Left ventricle myocardium superior (tissue), 1 donor: Measurements from ENCODE around the gene FBXL16. TPM values are rescaled to one million over a fixed set of nuclear protein-coding genes. Genes with fewer than 3 reads are reported as not detected.
"Not testable (repeated sequence)": the region's sequence is repeated elsewhere in the genome, so short reads cannot be mapped to it uniquely, and the experiment has no call there.

Source experiments
- ATAC-seq: fragments of 200-7000 bp; cut with Tn5 transposase; one replicate; pipeline ENCODE4 v1.9.1; 2020; ENCODE audit warnings: mild to moderate bottlenecking, moderate library complexity
- DNase-seq: peaks from one replicate; pipeline ENCODE4 v3.0.0-alpha.2; 2020
- intact Hi-C: fragments of 100-400 bp; cut with micrococcal nuclease; formaldehyde crosslinking; loops from one replicate; pipeline ENCODE4 v1.11.0; 2022
- total RNA-seq: library from RNA; stranded (reverse); fragmentation: NEBNext Ultra II Directional; extraction: Animal tissue kit (Norgen Biotek cat#: 25700); gene quantifications from one replicate; pipeline ENCODE4 v1.2.1, GENCODE V29; 2021
- donor health status: DM: no; HTN: yes; CAD: no; lungs with severe emphysema.

The FBXL16 gene
- total RNA-seq, 1 donor from 2014 or later, result 0.99 TPM

DNA sequence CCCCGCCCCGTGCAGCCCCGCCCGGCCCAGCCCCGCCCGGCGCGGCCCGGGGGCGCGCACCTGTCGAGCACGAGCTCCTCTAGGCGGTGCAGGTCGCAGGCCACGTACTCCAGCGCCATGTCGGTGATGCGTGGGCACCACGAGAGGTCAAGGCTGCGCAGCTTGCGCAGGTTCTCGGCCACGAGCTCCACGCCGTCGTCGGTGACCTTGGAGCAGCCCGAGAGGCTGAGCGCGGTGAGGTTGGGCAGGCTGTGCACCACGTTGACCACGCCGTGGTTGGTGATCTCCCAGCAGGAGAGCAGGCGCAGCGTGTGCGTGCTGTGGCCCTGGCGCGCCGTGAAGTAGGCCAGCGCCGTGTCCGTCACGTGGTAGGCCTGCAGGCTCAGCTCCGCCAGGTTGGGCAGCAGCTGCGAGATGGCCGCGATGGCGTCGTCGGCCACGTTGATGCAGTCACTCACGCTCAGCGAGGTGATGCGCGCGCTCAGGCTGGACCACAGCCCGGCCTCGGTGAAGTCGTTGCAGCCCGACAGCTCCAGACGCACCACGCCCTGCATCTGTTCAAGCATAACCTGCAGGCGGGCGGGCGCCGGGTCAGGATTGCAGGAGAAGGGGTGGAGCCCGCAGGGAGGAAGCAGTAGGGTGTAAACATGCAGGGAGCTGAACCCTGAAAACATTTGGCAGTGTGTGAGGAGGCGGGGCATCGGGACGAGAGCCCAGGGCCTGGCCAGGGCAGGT, 10.1 kb downstream of the FBXL16 start:
- ATAC-seq (no peak), DNase-seq (no peak)
- intact Hi-C loops, result no loop called here

DNA sequence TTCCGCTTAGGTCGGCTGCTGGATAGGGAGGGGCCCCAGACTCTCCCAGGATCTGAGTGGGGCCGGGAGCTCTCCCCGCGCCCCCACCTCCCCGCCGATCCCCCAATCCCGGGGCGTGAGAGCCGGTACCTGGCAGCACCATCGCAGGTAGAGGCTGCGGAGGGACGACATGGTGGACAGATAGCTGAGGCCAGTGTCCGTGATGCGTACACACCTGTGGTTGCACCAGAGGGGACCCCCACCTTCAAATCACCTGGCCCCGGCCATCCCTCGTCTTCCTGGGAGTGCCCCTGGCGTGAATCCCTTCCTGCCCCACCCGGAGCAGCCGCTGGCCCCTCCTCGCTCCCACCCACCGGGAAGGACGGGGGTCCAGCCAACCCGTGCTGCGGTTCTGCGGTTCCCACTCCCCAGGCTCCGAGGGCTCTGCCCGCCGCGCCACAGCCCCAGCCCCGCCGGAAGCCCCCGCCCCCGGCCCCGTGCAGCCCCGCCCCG, 10.7 kb downstream of the FBXL16 start:
- ATAC-seq (no peak), DNase-seq (no peak)
- intact Hi-C loops, result no loop called here

DNA sequence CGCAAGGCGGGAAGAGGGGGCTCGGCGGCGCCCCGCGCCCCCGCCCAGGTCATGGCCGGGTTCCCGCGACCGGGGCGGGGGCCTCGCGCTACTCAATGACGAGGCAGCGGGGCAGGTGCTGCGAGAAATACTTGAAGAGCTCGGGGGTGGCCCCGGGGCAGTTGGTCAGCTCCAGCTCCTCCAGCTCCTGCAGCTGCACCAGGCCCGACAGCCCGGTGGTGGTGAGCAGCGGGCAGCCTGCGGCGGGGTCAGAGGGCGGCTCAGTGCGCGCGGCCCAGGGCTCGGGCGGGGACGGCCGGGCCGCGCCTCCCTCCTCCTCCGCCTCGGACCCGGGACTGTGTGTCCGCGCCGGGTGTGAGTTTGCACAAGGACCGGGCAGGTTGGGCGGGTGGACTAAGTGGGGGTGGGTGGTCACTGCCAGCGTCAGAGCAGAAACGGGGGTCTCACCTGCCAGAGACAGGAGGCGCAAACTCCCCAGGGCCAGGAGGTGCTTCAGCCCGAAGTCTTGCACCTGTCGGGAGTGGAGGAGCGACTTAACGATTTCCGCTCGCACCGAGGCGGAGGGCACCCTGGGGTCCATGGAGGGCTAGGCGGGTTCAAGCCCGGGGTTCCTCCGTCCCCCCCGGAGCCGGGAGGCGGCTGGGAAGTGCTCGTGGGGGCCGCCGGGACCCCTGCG, 11.3 kb downstream of the FBXL16 start:
- DNase-seq (no peak), ATAC-seq (no peak)
- intact Hi-C loops, result no loop called here

DNA sequence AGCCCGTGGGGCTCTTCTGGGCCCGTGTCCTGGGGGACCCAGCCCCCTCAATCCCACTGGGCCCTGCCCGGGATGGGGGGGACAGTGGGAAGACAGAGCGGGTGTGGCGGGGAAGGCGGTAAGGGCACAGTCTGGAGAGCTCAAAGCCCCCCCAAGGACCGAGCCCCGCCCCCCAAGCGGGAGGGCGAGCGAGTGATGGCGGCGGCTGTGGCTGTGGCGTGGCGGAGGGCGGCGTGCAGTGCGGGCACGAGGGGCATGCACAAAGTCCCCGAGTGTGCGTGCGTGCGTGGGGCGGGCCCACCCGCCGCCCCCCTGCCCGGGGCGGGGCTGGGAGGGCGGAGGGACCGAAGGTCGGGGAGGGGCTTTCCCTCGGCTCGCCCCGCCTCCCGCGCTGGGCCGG, 11.8 kb downstream of the FBXL16 start:
- intact Hi-C loops, result no loop called here
- ATAC-seq (no peak), DNase-seq (no peak)

DNA sequence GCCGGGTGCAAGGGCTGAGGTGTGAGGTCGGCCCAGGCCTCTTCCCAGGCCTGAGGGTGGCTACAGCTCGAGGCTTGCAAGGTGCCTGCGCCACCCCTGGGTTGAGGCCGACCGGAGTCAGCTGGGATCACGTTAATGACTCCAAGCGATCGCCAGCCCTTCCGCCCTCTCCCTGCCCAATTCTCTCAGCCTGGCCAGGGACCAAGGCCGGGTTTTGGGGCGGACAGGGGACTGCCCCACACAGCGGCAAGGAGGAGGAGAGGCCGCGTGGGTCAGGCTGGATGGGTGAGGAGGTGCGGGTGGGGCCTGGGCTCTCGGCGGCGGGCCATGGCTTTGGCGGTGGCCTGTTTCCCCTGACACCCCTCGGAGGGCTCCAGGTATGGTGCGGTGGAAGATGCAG, 12.2 kb downstream of the FBXL16 start:
- DNase-seq (no peak), ATAC-seq (no peak)
- intact Hi-C loops, result no loop called here

DNA sequence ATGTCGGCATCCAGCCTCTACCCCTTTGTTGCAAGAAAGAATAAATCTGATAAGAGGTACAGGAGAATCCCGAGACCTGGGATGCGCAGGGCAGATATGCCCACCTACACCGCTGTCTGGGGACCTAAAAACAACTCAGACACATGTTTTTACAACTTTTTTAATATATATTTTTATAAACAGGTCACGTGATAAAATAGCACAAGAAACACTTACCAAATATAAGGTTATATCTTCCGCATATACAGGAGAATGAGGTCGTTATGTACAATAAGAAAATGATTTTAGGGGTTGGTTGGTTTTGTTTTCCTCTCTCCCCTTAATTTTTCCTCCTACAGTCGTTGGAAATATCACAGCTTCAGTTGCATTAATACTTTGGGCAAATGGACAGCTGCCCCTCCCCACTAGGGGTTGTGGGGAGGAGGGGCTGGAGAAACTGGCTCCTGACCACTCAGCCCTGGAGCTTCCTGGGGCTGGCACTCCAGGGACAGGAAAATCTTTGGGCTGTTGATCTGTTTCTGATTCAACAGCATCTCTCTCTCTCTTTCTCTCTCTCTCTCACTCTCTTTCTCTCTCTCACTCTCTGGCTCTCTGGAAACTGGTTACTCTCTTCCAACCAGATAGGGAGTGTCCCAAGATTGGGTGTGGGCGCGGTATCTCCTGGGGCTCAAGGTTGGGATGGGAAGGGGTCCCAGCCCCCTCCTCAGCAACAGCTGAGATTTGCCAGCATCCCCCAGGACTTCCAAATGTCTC, 13.1 kb downstream of the FBXL16 start:
- intact Hi-C loops, result no loop called here
- ATAC-seq (no peak), DNase-seq (no peak)

DNA sequence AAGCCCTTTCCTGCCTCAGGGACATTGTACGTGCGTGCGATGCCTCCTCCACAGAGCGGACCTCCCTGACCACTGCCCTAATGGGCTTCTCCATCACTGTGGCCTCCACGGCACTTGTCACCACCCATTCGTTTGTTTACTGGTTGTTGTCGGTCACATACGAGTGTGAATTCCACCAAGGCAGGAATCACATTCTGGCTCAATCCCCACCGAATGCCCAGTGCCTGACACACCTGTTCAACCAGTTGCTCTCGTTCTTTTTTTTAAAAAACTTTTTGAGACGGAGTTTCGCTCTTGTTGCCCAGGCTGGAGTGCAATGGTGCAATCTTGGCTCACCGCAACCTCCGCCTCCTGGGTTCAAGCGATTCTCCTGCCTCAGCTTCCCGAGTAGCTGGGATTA, 14.4 kb downstream of the FBXL16 start:
- DNase-seq, ATAC-seq, intact Hi-C loops: not testable (repeated sequence)

DNA sequence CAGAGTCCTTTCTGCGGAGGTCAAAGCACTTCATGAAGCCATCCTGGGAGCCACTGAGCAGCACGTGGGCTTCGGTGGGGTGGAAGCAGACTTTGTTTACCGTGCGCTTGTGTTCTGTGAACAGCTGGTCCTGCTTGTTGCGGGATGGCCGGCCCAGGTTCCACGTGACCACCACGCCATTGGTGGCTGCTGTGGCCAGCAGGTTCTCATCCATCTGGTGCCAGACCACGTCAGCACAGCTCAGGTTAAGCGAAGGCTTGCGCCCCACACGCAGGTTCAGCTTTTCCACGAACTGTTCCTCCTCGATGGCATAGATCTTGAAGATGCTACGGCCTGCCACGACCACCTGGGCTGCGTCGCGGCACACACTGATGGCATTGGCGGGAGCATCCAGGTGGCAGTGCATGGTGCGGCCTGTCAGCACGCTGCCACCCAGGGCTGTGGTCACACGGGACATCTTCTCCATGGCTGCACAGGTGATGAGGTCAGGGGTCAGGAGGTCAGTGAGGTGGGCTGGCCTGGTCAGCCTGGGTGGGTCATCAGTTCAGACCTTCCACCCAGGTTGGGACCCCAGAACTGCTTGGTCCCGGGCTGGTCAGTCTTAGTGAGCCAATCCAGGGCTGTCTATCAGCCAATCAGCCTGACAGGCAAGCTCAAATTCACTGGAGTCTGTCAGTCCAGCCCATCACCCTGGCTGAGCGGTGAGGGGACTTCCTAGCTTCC, 16.3 kb downstream of the FBXL16 start:
- intact Hi-C loops, result no loop called here
- ATAC-seq, result no peak
- no peak for DNase-seq

DNA sequence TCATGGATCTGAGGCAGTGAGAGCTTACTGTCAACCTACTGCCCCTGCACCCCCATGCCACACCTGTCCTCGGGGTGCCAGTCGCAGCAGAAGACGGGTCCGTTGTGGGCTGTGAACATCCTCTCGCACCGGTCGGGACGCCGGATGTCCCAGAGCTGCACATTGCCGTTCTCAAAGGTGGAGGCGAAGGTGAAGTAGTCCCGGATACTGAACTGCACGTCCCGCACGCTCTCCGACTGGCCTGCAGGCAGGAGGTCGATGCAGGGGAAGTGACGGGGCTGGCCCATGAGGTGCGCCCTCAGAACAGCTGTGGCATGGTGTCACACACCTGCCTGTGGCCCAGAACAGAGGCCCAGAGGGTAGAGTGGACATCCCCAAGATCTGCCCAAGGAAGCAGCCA, 18.1 kb downstream of the FBXL16 start:
- no peak for ATAC-seq
- intact Hi-C loops, result no loop called here
- no peak for DNase-seq

DNA sequence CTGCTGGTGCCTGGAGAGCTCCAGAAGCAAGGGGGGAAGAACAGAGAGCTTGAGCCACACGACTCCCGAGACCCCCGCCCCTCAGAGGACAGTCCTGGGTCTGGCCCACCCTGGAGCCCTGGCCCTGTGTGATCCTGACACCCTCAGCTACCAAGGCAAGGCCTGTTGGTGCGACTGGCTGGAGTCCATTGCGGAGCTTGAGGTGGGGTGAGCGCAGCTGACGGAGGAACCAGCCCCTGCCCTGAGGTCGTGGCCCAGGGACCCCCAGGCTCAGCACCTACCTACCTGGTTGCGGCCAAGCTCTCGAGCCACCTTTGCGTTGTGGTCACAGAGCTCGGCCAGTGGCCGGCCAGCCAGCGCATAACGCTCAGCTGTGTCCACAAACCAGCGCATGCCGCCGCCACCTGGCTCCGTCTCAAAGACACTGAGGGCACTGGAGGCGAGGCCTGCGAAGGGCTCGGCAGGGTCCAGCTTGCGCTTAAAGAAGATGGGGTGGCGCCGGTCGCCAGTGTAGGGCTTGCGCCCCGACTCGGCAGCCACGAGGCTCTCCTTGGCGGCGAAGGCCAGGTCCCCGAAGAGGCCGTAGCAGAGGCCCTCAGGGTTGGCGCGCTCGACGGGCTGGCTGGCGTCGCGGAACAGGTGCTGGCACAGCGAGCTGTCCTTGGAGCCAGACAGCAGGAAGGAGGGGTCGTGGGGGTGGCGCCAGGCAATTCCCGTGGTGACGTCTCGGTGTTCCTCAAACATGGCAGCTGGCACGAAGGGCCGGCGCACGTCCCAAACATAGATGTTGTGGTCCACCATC, 18.9 kb downstream of the FBXL16 start:
- no peak for DNase-seq
- intact Hi-C loops, result no loop called here
- ATAC-seq, result no peak

DNA sequence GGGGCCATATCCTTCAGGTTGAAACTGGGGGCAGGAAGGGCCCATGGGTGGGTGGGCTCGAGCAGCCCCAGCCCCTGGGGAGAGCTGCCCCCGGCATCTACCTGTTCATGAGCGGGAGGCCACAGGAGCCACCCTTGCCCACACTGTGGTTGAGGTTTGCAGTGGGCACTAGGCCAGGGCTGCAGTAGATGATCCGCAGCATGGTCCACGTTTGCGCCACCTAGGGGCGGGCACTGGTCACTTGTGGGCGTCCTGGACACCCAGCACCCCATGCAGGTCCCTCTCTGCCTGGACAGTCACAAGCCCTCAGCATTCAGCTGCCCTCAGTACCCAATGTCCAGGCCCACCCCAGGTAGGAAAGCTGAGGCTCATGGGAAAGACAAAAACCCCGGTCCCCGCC, 19.6 kb downstream of the FBXL16 start:
- intact Hi-C loops, result no loop called here
- DNase-seq, result peak; percentile 60
- ATAC-seq, result no peak

DNA sequence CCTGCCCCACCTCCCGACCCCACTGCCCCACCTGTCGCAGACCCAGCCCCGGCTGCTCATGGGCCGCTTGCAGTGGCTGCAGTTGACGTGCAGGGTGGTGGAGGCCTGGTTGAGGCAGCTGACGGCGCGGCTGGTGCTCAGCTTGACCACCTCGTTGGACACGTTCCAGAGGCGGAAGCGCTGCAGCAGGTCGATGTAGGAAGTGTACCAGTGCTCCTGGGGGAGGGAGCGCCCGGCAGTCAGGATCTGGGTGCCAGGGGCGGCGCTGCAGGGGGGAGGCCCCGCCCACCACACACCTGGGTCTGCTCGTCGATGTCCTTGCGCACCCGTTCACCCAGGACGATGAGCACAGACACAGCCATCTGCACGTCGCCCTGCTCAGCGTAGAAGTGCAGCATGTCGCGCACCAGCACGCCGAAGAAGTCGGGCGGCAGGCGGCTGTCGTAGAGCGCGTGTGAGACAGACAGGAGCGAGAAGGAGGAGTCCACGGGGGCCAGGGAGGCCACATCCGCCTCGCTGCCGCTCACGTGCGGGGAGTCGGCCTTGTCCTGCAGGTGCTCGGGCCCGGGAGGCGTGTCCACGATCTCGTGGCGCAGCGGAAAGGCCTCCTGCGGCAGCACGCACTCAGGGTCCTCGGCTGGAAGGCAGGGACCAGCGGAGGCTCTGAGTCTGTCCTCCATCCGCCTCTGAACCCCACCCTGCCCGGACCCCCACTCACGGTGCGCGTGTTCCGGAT, 20.5 kb downstream of the FBXL16 start:
- ATAC-seq, result no peak
- DNase-seq, result peak; percentile 53
- intact Hi-C loops, result no loop called here

DNA sequence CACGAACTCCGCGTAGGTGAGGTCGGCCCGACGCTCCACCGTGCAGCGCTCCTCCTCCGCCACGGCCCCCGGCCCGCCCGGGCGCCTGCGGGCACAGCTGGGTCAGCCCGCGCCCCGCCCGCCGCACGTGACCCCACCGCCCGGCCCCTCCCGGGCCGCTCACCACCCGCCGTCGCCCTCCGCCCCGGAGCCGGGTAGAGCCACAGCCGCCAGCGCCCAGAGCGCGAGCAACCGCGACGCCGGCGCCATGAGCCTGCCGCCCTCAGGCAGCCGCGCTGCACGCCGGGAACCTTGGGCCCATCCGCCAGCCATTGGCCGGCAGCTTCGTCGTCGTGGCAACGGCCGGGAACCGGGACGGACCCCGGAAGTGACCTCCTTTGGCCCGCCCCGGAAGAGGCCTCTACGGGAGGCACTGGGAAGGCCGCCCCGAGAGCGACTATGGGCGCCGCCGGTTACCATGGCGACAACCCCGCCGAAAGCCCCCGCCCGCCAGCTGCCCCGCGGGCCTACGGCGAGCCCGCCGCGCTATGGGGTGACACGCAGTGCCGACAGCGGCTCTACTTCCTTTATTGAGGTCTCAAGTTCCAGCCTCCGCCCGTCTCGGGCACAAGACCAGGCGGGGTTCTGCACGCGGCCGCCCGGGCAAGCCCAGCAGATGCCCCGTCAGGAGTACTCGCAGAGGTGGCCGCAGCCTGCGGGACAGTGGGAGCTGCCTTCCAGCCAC, 21.4 kb downstream of the FBXL16 start, which contains the start of gene JMJD8:
Gene JMJD8 (minus strand): TSS at position 264 of the 724 bp plus-strand sequence. CDS start 15 bp downstream, at position 249.
- intact Hi-C loops, result no loop called here

DNA sequence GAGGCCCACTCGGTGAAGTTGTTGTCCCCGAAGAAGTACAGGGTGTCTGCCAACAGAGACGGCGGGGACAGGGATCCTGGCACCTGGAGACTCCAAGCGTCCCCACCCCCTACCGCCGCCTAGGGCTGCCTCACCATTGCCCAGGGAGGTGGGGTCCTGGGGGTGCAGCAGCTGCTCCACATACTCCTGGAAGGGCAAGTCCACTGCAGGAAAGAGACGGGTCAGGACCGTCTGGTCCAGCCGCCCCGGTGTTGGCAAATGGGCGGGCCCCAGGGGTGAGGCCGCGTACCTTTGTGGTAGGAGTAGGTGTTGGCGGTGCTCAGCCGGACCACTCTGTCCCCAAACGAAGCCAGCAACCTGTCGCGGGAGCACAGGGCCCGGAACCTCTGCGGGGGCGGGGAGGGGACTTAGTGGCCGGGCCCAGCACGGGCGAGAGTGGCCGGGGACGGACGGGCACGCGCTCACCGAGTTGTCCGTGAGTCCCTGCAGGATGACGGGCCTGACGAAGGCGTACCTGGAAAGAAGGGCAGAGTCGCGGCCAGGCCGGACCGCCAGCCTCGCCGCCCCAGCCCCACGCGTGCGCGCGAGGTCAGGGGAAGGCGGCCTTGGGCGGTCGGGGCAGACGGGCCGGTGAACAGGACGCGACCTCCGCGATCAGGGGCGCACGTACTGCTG, 22.1 kb downstream of the FBXL16 start:
- DNase-seq (no peak), ATAC-seq (no peak)
- intact Hi-C loops, result no loop called here

More for the DNA sequence above, 21.4 kb downstream of the FBXL16 start, which contains the start of gene JMJD8:
- DNase-seq, result peak; percentile 99
- peak; percentile 63 for ATAC-seq

DNA sequence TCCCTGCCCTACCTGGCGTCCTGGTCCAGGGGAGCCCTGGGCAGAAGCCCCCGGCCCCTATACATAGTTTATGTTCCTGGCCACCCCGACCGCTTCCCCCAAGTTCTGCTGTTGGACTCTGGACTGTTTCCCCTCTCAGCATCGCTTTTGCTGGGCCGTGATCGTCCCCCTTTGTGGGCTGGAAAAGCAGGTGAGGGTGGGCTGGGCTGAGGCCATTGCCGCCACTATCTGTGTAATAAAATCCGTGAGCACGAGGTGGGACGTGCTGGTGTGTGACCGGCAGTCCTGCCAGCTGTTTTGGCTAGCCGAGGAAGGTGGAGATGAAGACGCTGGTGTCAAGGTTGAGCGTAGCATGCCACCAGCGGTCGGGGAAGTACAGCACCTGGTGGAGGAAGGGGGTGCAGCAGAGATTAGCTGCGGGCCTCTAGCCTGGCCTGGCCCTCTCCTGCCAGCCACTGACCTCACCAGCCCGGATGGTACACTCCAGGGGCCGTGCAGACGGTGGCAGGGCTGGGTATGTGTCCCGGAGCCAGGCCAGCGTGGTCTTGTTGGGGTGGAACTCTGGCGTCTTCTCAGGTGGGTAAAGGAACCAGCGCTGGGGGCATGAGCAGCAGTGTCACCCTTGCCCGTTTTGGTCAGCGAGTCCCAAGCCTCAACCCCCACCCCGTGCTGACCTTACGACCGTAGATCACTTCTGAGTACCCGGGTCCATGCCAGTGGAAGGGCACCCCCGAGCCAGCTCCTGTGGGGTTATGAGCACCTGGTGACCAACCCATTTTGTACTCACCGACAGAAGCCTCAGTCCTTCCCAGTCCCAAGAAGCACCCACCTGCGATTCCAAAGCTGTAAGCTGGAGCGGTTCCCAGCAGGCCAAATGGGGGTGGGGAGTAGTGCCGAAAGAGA, 22.9 kb downstream of the FBXL16 start:
- intact Hi-C loops, result no loop called here
- no peak for ATAC-seq
- DNase-seq, result no peak
